Hepatic stellate cell (primary cell): ENCODE data around the gene RD3L.
"Not testable (repeated sequence)": the region's sequence is repeated elsewhere in the genome, so short reads cannot be mapped to it uniquely, and the experiment has no call there.

Experiments used
- DNase-seq: peaks from one replicate; pipeline ENCODE4 v3.0.0; 2011; ENCODE audit warnings: low spot score

RD3L gene

GRCh38 chr14:103928011-103928890 lies 14.1 kb downstream of the RD3L start, which contains the start of gene TDRD9:
TSS of gene TDRD9 (plus strand) at chr14:103928456. CDS start at chr14:103928510, 54 bp downstream.
- no peak for DNase-seq

GRCh38 chr14:103927566-103927965 lies 14.8 kb downstream of the RD3L start:
- DNase-seq: no peak

- DNase-seq: no peak
Observed at GRCh38 chr14:103925316-103925715, 17.0 kb downstream of the RD3L start.

- DNase-seq: no peak
Observed at GRCh38 chr14:103923863-103924262, 18.5 kb downstream of the RD3L start.

- not testable (repeated sequence) for DNase-seq
Observed at GRCh38 chr14:103921855-103922200, 20.5 kb downstream of the RD3L start.

GRCh38 chr14:103920981-103921854 lies 21.1 kb downstream of the RD3L start:
- DNase-seq: peak; percentile 94

- no peak for DNase-seq
Observed at GRCh38 chr14:103916636-103917262, 25.6 kb downstream of the RD3L start.

GRCh38 chr14:103915616-103916015 lies 26.7 kb downstream of the RD3L start:
- no peak for DNase-seq

- DNase-seq: no peak
Observed at GRCh38 chr14:103910984-103911383, 31.3 kb downstream of the RD3L start.

GRCh38 chr14:103910262-103910935 lies 31.9 kb downstream of the RD3L start:
- DNase-seq: peak; percentile 65

GRCh38 chr14:103909531-103910261 lies 32.6 kb downstream of the RD3L start:
- no peak for DNase-seq

GRCh38 chr14:103908580-103908979 lies 33.7 kb downstream of the RD3L start:
- no peak for DNase-seq

GRCh38 chr14:103905842-103906456 lies 36.4 kb downstream of the RD3L start:
- peak; percentile 41 for DNase-seq

- DNase-seq: no peak
Observed at GRCh38 chr14:103904493-103905107, 37.7 kb downstream of the RD3L start.

- no peak for DNase-seq
Observed at GRCh38 chr14:103899833-103900232, 42.5 kb downstream of the RD3L start.

- DNase-seq: no peak
Observed at GRCh38 chr14:103899316-103899715, 43.0 kb downstream of the RD3L start.

GRCh38 chr14:103898711-103899110 lies 43.6 kb downstream of the RD3L start:
- DNase-seq: no peak

GRCh38 chr14:103898204-103898603 lies 44.1 kb downstream of the RD3L start:
- no peak for DNase-seq

GRCh38 chr14:103897075-103897947 lies 45.0 kb downstream of the RD3L start:
- no peak for DNase-seq
